K562 (cell line): ENCODE measurements around the gene ATP1A3. TPM values are rescaled to one million over a fixed set of nuclear protein-coding genes. Genes with fewer than 3 reads are reported as not detected.
A peak's percentile ranks its signal among the peaks of the same experiment; 100 is the strongest.

Source experiments
- ATAC-seq: fragments of 200-7000 bp; cut with Tn5 transposase; 3 replicates; pipeline ENCODE4 v1.9.1; 2020; ENCODE audit warnings: moderate library complexity
- BruUV-seq: library from RNA; stranded (reverse); fragments of 400-500 nt; replicated peaks from 2 replicates; lab custom pipeline; 2021; lab: Mats Ljungman, UMichigan
- CTCF ChIA-PET: fragments of 300-600 bp; formaldehyde crosslinking; extraction: SDS; loops from one replicate; lab custom pipeline; 2021; ENCODE audit warnings: low intra/inter-chr PET ratio; lab: Yijun Ruan, JAX
- POLR2A ChIA-PET: fragments of 300-600, 350-650 bp; sonication (Branson Sonifier 250); formaldehyde crosslinking; extraction: SDS; loops from one replicate; lab custom pipeline; 2021; ENCODE audit warnings: antibody characterized with exemption, inconsistent platforms; lab: Yijun Ruan, JAX
- DNase-seq, 4 experiments: peaks; one replicate each; pipeline versions ENCODE4 v3.0.0 to v3.0.0-alpha.2; 2011 to 2018; ENCODE audit warnings: low spot score in 3 of 4, mixed read lengths in 3 of 4; ENCODE audit errors: extremely low read depth in 1 of 4
- FAIRE-seq: peaks from 2 replicates; lab custom pipeline; 2011; peaks lifted over from hg19 to GRCh38; lab: Jason Lieb, UNC
- H2AFZ ChIP-seq: 2 replicates; pipeline ENCODE4 v1.6.0; 2011; ENCODE audit warnings: low read depth, low read length, control low read depth, inconsistent platforms
- H3K27ac ChIP-seq: fragments of 200-600 bp; 3 replicates; pipeline ENCODE4 v1.8.0; 2011; ENCODE audit warnings: low read depth, mild to moderate bottlenecking, control low read depth, inconsistent platforms, low read length, moderate library complexity, mixed read lengths; ENCODE audit errors: extremely low read depth
- H3K27me3 ChIP-seq, 2 experiments: fragments of 300-600 bp in 1 of 2; 2 replicates in 1 of 2; 3 replicates in 1 of 2; pipeline versions ENCODE4 v1.6.0 to v1.8.0; 2011; ENCODE audit warnings: inconsistent platforms in 2 of 2, low read length in 2 of 2, mild to moderate bottlenecking in 1 of 2, mixed read lengths in 1 of 2, moderate library complexity in 1 of 2; ENCODE audit not compliant: control insufficient read depth in 2 of 2, insufficient read depth in 2 of 2
- H3K36me3 ChIP-seq: fragments of 300-600 bp; 3 replicates; pipeline ENCODE4 v1.8.0; 2011; ENCODE audit warnings: mild to moderate bottlenecking, low read length, inconsistent platforms; ENCODE audit not compliant: control insufficient read depth, insufficient read depth
- H3K4me1 ChIP-seq, 2 experiments: fragments of 200-600 bp in 1 of 2; replicated peaks in 1 of 2; 2 replicates in 1 of 2; 3 replicates in 1 of 2; pipeline versions ENCODE4 v1.5.1 to v1.8.0; 2011; ENCODE audit warnings: inconsistent platforms in 2 of 2, low read length in 2 of 2, mild to moderate bottlenecking in 1 of 2, mixed read lengths in 1 of 2, moderate library complexity in 1 of 2; ENCODE audit not compliant: control insufficient read depth in 2 of 2, insufficient read depth in 2 of 2
- H3K4me2 ChIP-seq: 2 replicates; pipeline ENCODE4 v1.6.1; 2011; ENCODE audit warnings: low read length, control low read depth, inconsistent platforms, mixed read lengths; ENCODE audit not compliant: insufficient read depth
- H3K4me3 ChIP-seq: fragments of 200-600 bp; sonication (generic), shearing (Covaris generic); 2 replicates; pipeline ENCODE4 v1.5.1; 2016; ENCODE audit warnings: control low read depth, inconsistent platforms
- H3K79me2 ChIP-seq: fragments of 200-600 bp; 3 replicates; pipeline ENCODE4 v1.8.0; 2011; ENCODE audit warnings: low read length, inconsistent platforms; ENCODE audit not compliant: control insufficient read depth, insufficient read depth
- H3K9ac ChIP-seq, 2 experiments: 2 replicates each; pipeline versions ENCODE4 v1.6.0 to v1.6.1; 2011; ENCODE audit warnings: low read depth in 2 of 2, low read length in 2 of 2, control low read depth in 1 of 2, inconsistent platforms in 1 of 2, mild to moderate bottlenecking in 1 of 2, mixed read lengths in 1 of 2; ENCODE audit not compliant: insufficient read depth in 1 of 2
- H3K9me1 ChIP-seq: one replicate; pipeline ENCODE4 v1.6.0; 2011; ENCODE audit warnings: inconsistent platforms, mild to moderate bottlenecking, low read length, moderate library complexity; ENCODE audit not compliant: control insufficient read depth, insufficient read depth
- H3K9me3 ChIP-seq: replicated peaks from 2 replicates; pipeline ENCODE4 v1.5.1; 2011; ENCODE audit warnings: low read depth, low read length, inconsistent platforms; ENCODE audit not compliant: control insufficient read depth, insufficient read depth
- H4K20me1 ChIP-seq: replicated peaks from 2 replicates; pipeline ENCODE4 v1.6.1; 2011; ENCODE audit warnings: low read length, inconsistent platforms, mixed read lengths; ENCODE audit not compliant: control insufficient read depth, insufficient read depth
- NFIC ChIP-seq: fragments of 450-650 bp; IDR thresholded peaks from 2 replicates; pipeline ENCODE4 v1.6.1; 2017; ENCODE audit warnings: mild to moderate bottlenecking, inconsistent platforms
- ZNF384 ChIP-seq: IDR thresholded peaks from 2 replicates; pipeline ENCODE4 v1.6.1; 2012; ENCODE audit warnings: low read depth, low read length, improper control_type of control experiment
- ZNF668 ChIP-seq: fragments of 250-450 bp; sonication (Bioruptor Pico); IDR thresholded peaks from 2 replicates; pipeline ENCODE4 v1.8.0; 2022; ENCODE audit warnings: mild to moderate bottlenecking, inconsistent platforms
- ZNF778 ChIP-seq: fragments of 450-650 bp; formaldehyde crosslinking; IDR thresholded peaks from 2 replicates; pipeline ENCODE4 v1.4.0; 2020; ENCODE audit warnings: mild to moderate bottlenecking, moderate library complexity
- WGBS: fragments of 100-300 bp; shearing (Covaris generic); methylation state at CpG from one replicate; pipeline ENCODE4 v1.1.6; 2016; ENCODE audit warnings: low coverage, mixed read lengths; ENCODE audit not compliant: insufficient coverage; ENCODE audit errors: missing lambda C conversion rate; 5-methylcytosine and 5-hydroxymethylcytosine counted together
- in situ Hi-C: fragments of 300-500 bp; cut with MboI; formaldehyde crosslinking; loops from 4 replicates; pipeline ENCODE4 v1.15.0; 2018; ENCODE audit warnings: inconsistent platforms, mixed read lengths
- intact Hi-C: fragments of 100-400 bp; cut with micrococcal nuclease; formaldehyde crosslinking; loops from 2 replicates; pipeline ENCODE4 v1.14.2; 2022
- polyA plus RNA-seq, 8 experiments: library from polyadenylated mRNA; depleted of rRNA in 4 of 8; stranded (reverse) in 5 of 8; unstranded in 3 of 8; fragments of >200 nt; fragmentation: Nextera tagmentation in 2 of 8; fragmentation: Illumina TruSeq in 1 of 8; extraction: Ambion mirVana in 2 of 8; extraction: Trizol in 1 of 8; gene quantifications; 2 replicates each; pipeline versions ENCODE4 v1.2.1 to v1.2.3, GENCODE V29; 2011 to 2014; ENCODE audit warnings: inconsistent platforms in 1 of 8, missing spikeins in 1 of 8
- total RNA-seq, 7 experiments: library from RNA; depleted of rRNA in 6 of 7; stranded (reverse); fragments of >200 nt in 6 of 7; fragmentation: Illumina TruSeq in 2 of 7; extraction: Trizol in 2 of 7; gene quantifications; 2 replicates each; pipeline versions ENCODE4 v1.2.1 to v1.2.3, GENCODE V29; 2011 to 2021; ENCODE audit warnings: low replicate concordance in 1 of 7
- TF ChIP-seq, protein P1 (sequence below): fragments of 250-450 bp; sonication (Bioruptor Pico); IDR thresholded peaks from 2 replicates; pipeline ENCODE4 v1.8.0; 2022; ENCODE audit warnings: inconsistent platforms, mild to moderate bottlenecking, moderate library complexity, borderline replicate concordance

Gene ATP1A3
- total and polyA plus RNA-seq, 9 of the 15 experiments (the other 6 are each of a cell fraction or from before 2014, with no cell fraction given), result 0.03 to 1.0 (median 0.17) TPM; not detected in 3

- H2AFZ ChIP-seq, result no peak overlapping the region
- 0 out of 2 replicates have a peak, but pooled peaks cover 3% of the 10 kb centered on the region for H4K20me1 ChIP-seq
- POLR2A ChIA-PET, result interaction anchor here (0.5 kb wide), 1 partner anchor 64 kb away, joined by 3 read pairs; no protein-coding TSS in a partner anchor
- ATAC-seq, result no peak
- H3K9me3 ChIP-seq, result no peaks in the 10 kb centered on the region
- H3K9me1 ChIP-seq, result no peaks in the 10 kb centered on the region
- BruUV-seq, result no TSS peak
- H3K36me3 ChIP-seq, result no peaks in the 10 kb centered on the region
- no peak for FAIRE-seq
- TF ChIP-seq ZNF668 (no peak), NFIC (peak; percentile 50), ZNF384 (no peak), ZNF778 (CRISPR knock-in tag) (no peak)
- H3K4me3 ChIP-seq, result no peak overlapping the region
- H3K27me3 ChIP-seq, result no peaks in the 10 kb centered on the region
- intact Hi-C loops (no loop called here), in situ Hi-C loops (no loop called here)
- peaks cover 8% of the 10 kb centered on the region; the same call in 2 of the 3 replicates for H3K79me2 ChIP-seq
- CTCF ChIA-PET, result no interaction called here
- WGBS, result 34% methylated on average over 4 of the region's 11 CpGs
- DNase-seq, result no peak
- H3K4me1 ChIP-seq, result peaks cover 41 to 79% of the 10 kb centered on the region in 2 experiments
- no peak overlapping the region for H3K27ac ChIP-seq
- H3K9ac ChIP-seq, result no peak overlapping the region
- H3K4me2 ChIP-seq, result no peak overlapping the region
Observed at GRCh38 chr19:41932259-41932719, 61.7 kb downstream of the ATP1A3 start.

GRCh38 chr19:41930926-41931592 is 63.0 kb downstream of the ATP1A3 start:
- Histone ChIP-seq H3K9ac (no peak overlapping the region), H3K9me1 (no peaks in the 10 kb centered on the region), H3K27me3 (no peaks in the 10 kb centered on the region), H3K36me3 (no peaks in the 10 kb centered on the region), H3K4me3 (no peak overlapping the region), H3K4me1 (peaks cover 37 to 79% of the 10 kb centered on the region in 2 experiments), H2AFZ (peak overlapping the region; percentile 84), H3K9me3 (no peaks in the 10 kb centered on the region), H3K79me2 (peaks cover 8% of the 10 kb centered on the region; the same call in 2 of the 3 replicates), H3K27ac (no peak overlapping the region; the same call in 2 of the 3 replicates), H4K20me1 (no peaks in the 10 kb centered on the region), H3K4me2 (peak overlapping the region; percentile 98; the same call in 1 of the 2 replicates)
- intact Hi-C loops, result no loop called here
- no TSS peak for BruUV-seq
- DNase-seq, result no peak
- WGBS, result 57% methylated on average over 16 of the region's 17 CpGs
- no peak for ATAC-seq
- CTCF ChIA-PET, result no interaction called here
- POLR2A ChIA-PET, result interaction anchor here (0.7 to 1.1 kb wide), 2 partner anchors 15 to 61 kb away, joined by 3 read pairs; no protein-coding TSS in a partner anchor
- in situ Hi-C loops, result no loop called here
- FAIRE-seq, result no peak
- TF ChIP-seq, protein P1, sequence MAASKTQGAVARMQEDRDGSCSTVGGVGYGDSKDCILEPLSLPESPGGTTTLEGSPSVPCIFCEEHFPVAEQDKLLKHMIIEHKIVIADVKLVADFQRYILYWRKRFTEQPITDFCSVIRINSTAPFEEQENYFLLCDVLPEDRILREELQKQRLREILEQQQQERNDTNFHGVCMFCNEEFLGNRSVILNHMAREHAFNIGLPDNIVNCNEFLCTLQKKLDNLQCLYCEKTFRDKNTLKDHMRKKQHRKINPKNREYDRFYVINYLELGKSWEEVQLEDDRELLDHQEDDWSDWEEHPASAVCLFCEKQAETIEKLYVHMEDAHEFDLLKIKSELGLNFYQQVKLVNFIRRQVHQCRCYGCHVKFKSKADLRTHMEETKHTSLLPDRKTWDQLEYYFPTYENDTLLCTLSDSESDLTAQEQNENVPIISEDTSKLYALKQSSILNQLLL (CRISPR knock-in tag), result no peak
